ENCODE measurements around the gene CPT1A.

DNA sequence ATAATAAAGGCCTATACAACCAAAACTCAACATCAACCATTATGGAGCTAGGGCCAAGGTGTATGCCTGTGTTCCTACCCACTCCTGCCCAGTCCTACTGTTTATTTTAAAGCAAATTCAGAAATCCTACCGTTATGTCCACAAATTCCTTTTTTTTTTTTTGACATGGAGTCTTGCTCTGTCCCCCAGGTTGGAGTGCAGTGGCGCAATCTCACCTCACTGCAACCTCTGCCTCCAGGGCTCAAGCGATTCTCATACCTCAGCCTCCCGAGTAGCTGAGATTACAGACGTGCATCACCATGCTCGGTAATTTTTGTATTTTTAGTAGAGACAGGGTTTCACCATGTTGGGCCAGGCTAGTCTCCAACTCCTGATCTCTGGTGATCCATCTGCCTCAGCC is 3.1 kb upstream of the CPT1A start:
- TF ChIP-seq GATA2 (IDR thresholded peaks at IDR 0.05; ENCODE audit: low read depth, low read length) (no peak), GATA3 (IDR thresholded peaks at IDR 0.05; ENCODE audit: low read depth, low read length) (no peak)

Data from SH-SY5Y (cell line).